HepG2 (cell line): ENCODE results near the gene RYK. TPM values are rescaled to one million over a fixed set of nuclear protein-coding genes. Genes with fewer than 3 reads are reported as not detected.

Experiments used
- ATAC-seq: fragments of 200-7000 bp; cut with Tn5 transposase; 3 replicates; pipeline ENCODE4 v1.9.1; 2020; ENCODE audit warnings: mild to moderate bottlenecking, moderate library complexity
- BruUV-seq: library from RNA; stranded (reverse); fragments of 400-500 nt; replicated peaks from 2 replicates; lab custom pipeline; 2021; lab: Mats Ljungman, UMichigan
- CTCF ChIA-PET: fragments of 300-600 bp; formaldehyde crosslinking; extraction: SDS; loops from one replicate; lab custom pipeline; 2021; ENCODE audit warnings: low total read pairs, inconsistent platforms, low intra/inter-chr PET ratio; lab: Yijun Ruan, JAX
- POLR2A ChIA-PET: fragments of 350-600 bp; sonication (Branson Sonifier 250); formaldehyde crosslinking; loops from one replicate; lab custom pipeline; 2020; ENCODE audit warnings: antibody characterized with exemption, inconsistent platforms; lab: Yijun Ruan, JAX
- DNase-seq: peaks from one replicate; pipeline ENCODE4 v3.0.0-alpha.2; 2015; ENCODE audit warnings: low spot score
- FAIRE-seq: peaks from 3 replicates; lab custom pipeline; 2011; peaks lifted over from hg19 to GRCh38; lab: Jason Lieb, UNC
- H2AFZ ChIP-seq: one replicate; pipeline ENCODE4 v1.6.1; 2011; ENCODE audit warnings: low read length, inconsistent platforms
- H3K27ac ChIP-seq: fragments of 300-600 bp; 3 replicates; pipeline ENCODE4 v1.8.0; 2011; ENCODE audit warnings: mixed run types, mild to moderate bottlenecking, mixed read lengths, low read length, inconsistent platforms; ENCODE audit not compliant: insufficient read depth; ENCODE audit errors: extremely low read length
- H3K27me3 ChIP-seq, 2 experiments: fragments of 200-600 bp in 1 of 2; 2 replicates in 1 of 2; 3 replicates in 1 of 2; pipeline versions ENCODE4 v1.6.0 to v1.8.0; 2011; ENCODE audit warnings: low read length in 2 of 2, mild to moderate bottlenecking in 2 of 2, moderate library complexity in 2 of 2, inconsistent platforms in 1 of 2; ENCODE audit not compliant: insufficient read depth in 2 of 2, control insufficient read depth in 1 of 2
- H3K36me3 ChIP-seq, 2 experiments: fragments of 200-600 bp in 1 of 2; replicated peaks in 1 of 2; 2 replicates in 1 of 2; 3 replicates in 1 of 2; pipeline versions ENCODE4 v1.5.1 to v1.8.0; 2011; ENCODE audit warnings: low read length in 2 of 2, inconsistent platforms in 1 of 2; ENCODE audit not compliant: insufficient read depth in 2 of 2, control insufficient read depth in 1 of 2
- H3K4me1 ChIP-seq: 2 replicates; pipeline ENCODE4 v1.5.1; 2012; ENCODE audit warnings: low read length, inconsistent platforms; ENCODE audit not compliant: insufficient read depth
- H3K4me2 ChIP-seq: 2 replicates; pipeline ENCODE4 v1.6.0; 2011; ENCODE audit warnings: low read depth, low read length, inconsistent platforms
- H3K4me3 ChIP-seq, 3 experiments: fragments of 200-600 bp in 1 of 3; sonication (generic), shearing (Covaris generic) in 1 of 3; replicated peaks in 1 of 3; 2 replicates each; pipeline ENCODE4 v1.5.1; 2011 to 2016; ENCODE audit warnings: low read length in 3 of 3, inconsistent platforms in 2 of 3, low read depth in 2 of 3, mild to moderate bottlenecking in 2 of 3, control low read depth in 1 of 3, mixed read lengths in 1 of 3; ENCODE audit not compliant: insufficient read depth in 1 of 3
- H3K79me2 ChIP-seq: one replicate; pipeline ENCODE4 v1.6.1; 2011; ENCODE audit warnings: low read length, inconsistent platforms; ENCODE audit not compliant: insufficient read depth
- H3K9ac ChIP-seq: 2 replicates; pipeline ENCODE4 v1.6.0; 2011; ENCODE audit warnings: mild to moderate bottlenecking, low read depth, low read length, inconsistent platforms; ENCODE audit not compliant: insufficient read depth
- H3K9me3 ChIP-seq: 2 replicates; pipeline ENCODE4 v1.5.1; 2012; ENCODE audit warnings: mild to moderate bottlenecking, low read length
- H4K20me1 ChIP-seq: 2 replicates; pipeline ENCODE4 v1.6.0; 2011; ENCODE audit warnings: inconsistent platforms, mild to moderate bottlenecking, low read length, moderate library complexity; ENCODE audit not compliant: insufficient read depth
- ATF7 ChIP-seq, 2 experiments: fragments of 450-650 bp in 1 of 2; sonication (generic) in 1 of 2; formaldehyde crosslinking in 1 of 2; IDR thresholded peaks; 2 replicates each; pipeline versions ENCODE4 v1.4.0 to v1.6.1; 2016 to 2020; ENCODE audit warnings: antibody characterized with exemption in 1 of 2, mild to moderate bottlenecking in 1 of 2, missing genetic modification reagents in 1 of 2
- CEBPB ChIP-seq: IDR thresholded peaks from 2 replicates; pipeline ENCODE4 v1.6.1; 2011; ENCODE audit warnings: low read depth, low read length, improper control_type of control experiment, borderline replicate concordance
- CEBPG ChIP-seq: IDR thresholded peaks from 2 replicates; pipeline ENCODE4 v1.6.1; 2016
- ELF3 ChIP-seq: IDR thresholded peaks from 2 replicates; pipeline ENCODE4 v1.6.1; 2016; ENCODE audit warnings: missing genetic modification reagents, missing compliant biosample characterization
- KDM6A ChIP-seq: IDR thresholded peaks from 2 replicates; pipeline ENCODE4 v1.6.1; 2016; ENCODE audit warnings: low read depth
- PHF5A ChIP-seq: IDR thresholded peaks from one replicate; pipeline ENCODE4 v1.6.1; 2018; ENCODE audit warnings: low read depth, missing genetic modification reagents; ENCODE audit not compliant: unreplicated experiment
- SSRP1 ChIP-seq: IDR thresholded peaks from 2 replicates; pipeline ENCODE4 v1.6.1; 2016; ENCODE audit warnings: control low read depth
- WGBS: methylation state at CpG from one replicate; pipeline ENCODE4 v1.1.6; 2017; ENCODE audit warnings: low lambda C conversion rate; 5-methylcytosine and 5-hydroxymethylcytosine counted together
- in situ Hi-C: cut with HindIII; loops from 2 replicates; pipeline ENCODE4 v1.10.0; 2017; ENCODE audit warnings: low pct_unique_long_range_greater_than_20kb; ENCODE audit not compliant: extremely low pct_ligation_motif_present
- intact Hi-C: fragments of 100-400 bp; cut with micrococcal nuclease; formaldehyde crosslinking; loops from one replicate; pipeline ENCODE4 v1.10.0; 2022; ENCODE audit not compliant: unreplicated experiment
- polyA plus RNA-seq, 8 experiments: library from polyadenylated mRNA; depleted of rRNA in 3 of 8; stranded (reverse) in 7 of 8; unstranded in 1 of 8; fragments of >200 nt; fragmentation: Illumina TruSeq in 4 of 8; extraction: Trizol in 4 of 8; gene quantifications; 2 replicates each; pipeline versions ENCODE4 v1.2.1 to v1.2.3, GENCODE V29; 2011 to 2016; ENCODE audit warnings: low read depth in 4 of 8, missing spikeins in 1 of 8, mixed read lengths in 1 of 8; ENCODE audit not compliant: insufficient read depth in 1 of 8
- total RNA-seq, 5 experiments: library from RNA; depleted of rRNA; stranded (reverse); fragments of >200 nt; fragmentation: Illumina TruSeq; extraction: Trizol; gene quantifications; 2 replicates each; pipeline ENCODE4 v1.2.3, GENCODE V29; 2016; ENCODE audit warnings: low read depth in 1 of 5
- TF ChIP-seq, protein P1 (sequence below), 2 experiments: fragments of 450-650 bp in 1 of 2; sonication (generic) in 1 of 2; formaldehyde crosslinking; IDR thresholded peaks; 2 replicates each; pipeline versions ENCODE4 v1.5.0 to v1.8.0; 2020 to 2022; ENCODE audit warnings: mild to moderate bottlenecking in 1 of 2, missing genetic modification reagents in 1 of 2

Gene RYK
- total and polyA plus RNA-seq, 2 of the 13 experiments (the other 11 are each of a cell fraction or from before 2014, with no cell fraction given), result 35.0 to 66.2 TPM

DNA sequence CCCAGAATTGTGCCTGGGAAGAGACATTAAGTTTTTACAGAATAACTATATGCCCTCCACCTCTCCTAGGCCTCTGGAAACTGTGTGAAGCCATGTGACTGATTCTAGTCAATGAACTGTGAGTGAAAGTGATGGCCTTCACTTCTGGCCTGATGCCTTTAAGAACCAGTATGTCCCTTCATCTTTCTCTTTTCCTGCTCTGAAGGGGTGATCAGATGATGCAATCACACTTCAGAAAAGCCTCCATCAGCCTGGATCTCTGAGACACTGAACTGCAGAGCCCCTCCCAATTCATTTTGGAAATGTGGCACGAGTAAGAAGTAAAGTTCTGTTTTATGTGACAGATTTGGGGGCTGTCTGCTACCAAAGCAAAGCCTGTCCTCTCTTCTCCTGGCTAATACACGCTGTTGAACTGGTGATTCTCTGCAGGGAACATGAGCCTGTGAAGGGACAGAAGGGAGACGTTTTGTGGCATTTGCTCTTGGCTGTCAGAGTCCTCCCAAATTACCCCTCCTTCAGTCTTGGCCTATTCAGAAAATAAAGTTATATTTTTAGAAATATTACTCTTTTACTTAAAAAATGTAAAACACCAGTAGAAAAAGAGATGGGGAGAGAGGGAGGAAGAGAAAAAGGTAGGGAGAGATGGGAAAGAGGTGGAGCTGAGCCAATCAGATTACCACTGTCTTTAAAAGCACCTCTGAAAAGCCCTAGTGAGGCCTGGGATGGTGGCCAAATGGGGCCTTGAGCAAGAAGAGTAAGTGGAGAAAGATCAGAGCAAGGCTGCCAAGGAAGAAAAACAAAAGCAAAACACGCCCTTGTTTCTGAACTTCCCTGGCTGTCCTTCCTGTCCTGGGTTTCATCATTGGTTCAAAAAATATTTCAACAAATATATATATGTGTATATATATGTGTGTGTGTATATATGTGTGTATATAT, 40.9 kb upstream of the RYK start:
- FAIRE-seq (no peak), ATAC-seq (no peak), DNase-seq (no peak)
- in situ Hi-C loops, result no loop called here
- no peak overlapping the region for H3K4me2 ChIP-seq
- intact Hi-C loops, result no loop called here
- H3K36me3 ChIP-seq, result no peaks in the 10 kb centered on the region
- 1% methylated on average over 3 of the region's 4 CpGs for WGBS
- H3K4me3 ChIP-seq, result no peak overlapping the region
- no peak overlapping the region for H3K9ac ChIP-seq
- no peak for TF ChIP-seq PHF5A (CRISPR knock-in tag)
- TF ChIP-seq KDM6A (CRISPR knock-in tag), result no peak
- no peak for TF ChIP-seq SSRP1 (CRISPR knock-in tag)
- no peak for TF ChIP-seq ELF3 (CRISPR knock-in tag)
- TF ChIP-seq, protein P1, sequence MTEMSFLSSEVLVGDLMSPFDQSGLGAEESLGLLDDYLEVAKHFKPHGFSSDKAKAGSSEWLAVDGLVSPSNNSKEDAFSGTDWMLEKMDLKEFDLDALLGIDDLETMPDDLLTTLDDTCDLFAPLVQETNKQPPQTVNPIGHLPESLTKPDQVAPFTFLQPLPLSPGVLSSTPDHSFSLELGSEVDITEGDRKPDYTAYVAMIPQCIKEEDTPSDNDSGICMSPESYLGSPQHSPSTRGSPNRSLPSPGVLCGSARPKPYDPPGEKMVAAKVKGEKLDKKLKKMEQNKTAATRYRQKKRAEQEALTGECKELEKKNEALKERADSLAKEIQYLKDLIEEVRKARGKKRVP (CRISPR knock-in tag; IDR thresholded peaks at IDR 0.05), result 0 out of 4 replicates have a peak, but pooled peaks of 1 of the 2 experiments have one; percentile 31
- peak; percentile 38; the same call in 1 of the 2 replicates for TF ChIP-seq CEBPG (CRISPR knock-in tag)
- TF ChIP-seq ATF7 (IDR thresholded peaks at IDR 0.05), result peak; percentile 38; the same call in 1 of the 2 replicates
- no peak for TF ChIP-seq ATF7 (CRISPR knock-in tag; IDR thresholded peaks at IDR 0.05)
- peak; percentile 69 for TF ChIP-seq CEBPB
- H3K9me3 ChIP-seq, result peaks cover 3% of the 10 kb centered on the region; the same call in 1 of the 2 replicates
- no peaks in the 10 kb centered on the region for H3K79me2 ChIP-seq
- CTCF ChIA-PET, result no interaction called here
- no peak overlapping the region for H2AFZ ChIP-seq
- H3K4me1 ChIP-seq, result no peaks in the 10 kb centered on the region
- H4K20me1 ChIP-seq, result no peaks in the 10 kb centered on the region
- H3K27me3 ChIP-seq, result no peaks in the 10 kb centered on the region; a peak in 1 of 5 replicates
- BruUV-seq, result no TSS peak
- POLR2A ChIA-PET, result no interaction called here
- no peak overlapping the region for H3K27ac ChIP-seq
